SK-N-SH treated with all-trans-retinoic acid at 6 μM for 48 hours (cell line): ENCODE results near the gene CORO1C.

ENCODE experiments used
- ATAC-seq: fragments of 200-7000 bp; cut with Tn5 transposase; 3 replicates; pipeline ENCODE4 v1.9.1; 2020; ENCODE audit warnings: mild to moderate bottlenecking, moderate library complexity
- ARNTL ChIP-seq: fragments of 450-650 bp; formaldehyde crosslinking; IDR thresholded peaks from 2 replicates; pipeline ENCODE4 v1.5.0; 2020; ENCODE audit warnings: low read depth, mild to moderate bottlenecking, moderate library complexity, borderline replicate concordance
- BACH2 ChIP-seq: fragments of 250-450 bp; sonication (Bioruptor Pico); IDR thresholded peaks from 2 replicates; pipeline ENCODE4 v1.9.0; 2021; ENCODE audit warnings: mild to moderate bottlenecking, borderline replicate concordance
- CSDC2 ChIP-seq: fragments of 250-450 bp; sonication (Bioruptor Pico); IDR thresholded peaks from 2 replicates; pipeline ENCODE4 v1.5.0; 2020; ENCODE audit warnings: mild to moderate bottlenecking, moderate library complexity
- ESRRG ChIP-seq: fragments of 250-450 bp; sonication (Bioruptor Pico); IDR thresholded peaks from 2 replicates; pipeline ENCODE4 v1.6.1; 2021; ENCODE audit warnings: mild to moderate bottlenecking
- GLIS3 ChIP-seq: fragments of 250-450 bp; sonication (Bioruptor Pico); IDR thresholded peaks from 2 replicates; pipeline ENCODE4 v1.5.0; 2020; ENCODE audit warnings: mild to moderate bottlenecking, moderate library complexity
- ISL1 ChIP-seq: fragments of 250-450 bp; sonication (Bioruptor Pico); IDR thresholded peaks from 2 replicates; pipeline ENCODE4 v2.1.2; 2022; ENCODE audit warnings: mild to moderate bottlenecking, moderate library complexity
- OSR1 ChIP-seq: fragments of 250-450 bp; sonication (Bioruptor Pico); IDR thresholded peaks from 2 replicates; pipeline ENCODE4 v1.8.0; 2022; ENCODE audit warnings: moderate library complexity, mild to moderate bottlenecking, inconsistent platforms
- PPARA ChIP-seq: fragments of 250-450 bp; sonication (Bioruptor Pico); IDR thresholded peaks from 2 replicates; pipeline ENCODE4 v1.5.0; 2020; ENCODE audit warnings: mild to moderate bottlenecking, borderline replicate concordance
- RARB ChIP-seq: fragments of 250-450 bp; sonication (Bioruptor Pico); IDR thresholded peaks from 2 replicates; pipeline ENCODE4 v1.8.0; 2021; ENCODE audit warnings: mild to moderate bottlenecking, moderate library complexity
- SNAI2 ChIP-seq: fragments of 250-450 bp; sonication (Bioruptor Pico); IDR thresholded peaks from 2 replicates; pipeline ENCODE4 v1.5.0; 2020; ENCODE audit warnings: mild to moderate bottlenecking, moderate library complexity
- TCF4 ChIP-seq: fragments of 250-450 bp; sonication (Bioruptor Pico); IDR thresholded peaks from 2 replicates; pipeline ENCODE4 v1.8.0; 2021; ENCODE audit warnings: mild to moderate bottlenecking, moderate library complexity, borderline replicate concordance
- TOX ChIP-seq: fragments of 250-450 bp; sonication (Bioruptor Pico); IDR thresholded peaks from 2 replicates; pipeline ENCODE4 v1.8.0; 2021; ENCODE audit warnings: mild to moderate bottlenecking, moderate library complexity, borderline replicate concordance
- ZC3H10 ChIP-seq: fragments of 250-450 bp; sonication (Bioruptor Pico); IDR thresholded peaks from 2 replicates; pipeline ENCODE4 v1.5.1; 2021; ENCODE audit warnings: mild to moderate bottlenecking, moderate library complexity
- ZFP3 ChIP-seq: fragments of 250-450 bp; sonication (Bioruptor Pico); IDR thresholded peaks from 2 replicates; pipeline ENCODE4 v1.5.0; 2020; ENCODE audit warnings: mild to moderate bottlenecking, moderate library complexity
- ZFP30 ChIP-seq: fragments of 450-650 bp; formaldehyde crosslinking; IDR thresholded peaks from 2 replicates; pipeline ENCODE4 v1.5.0; 2022; ENCODE audit warnings: mild to moderate bottlenecking, moderate library complexity
- ZNF70 ChIP-seq: fragments of 450-650 bp; formaldehyde crosslinking; IDR thresholded peaks from 2 replicates; pipeline ENCODE4 v1.5.0; 2020; ENCODE audit warnings: mild to moderate bottlenecking, moderate library complexity
- ZNF8 ChIP-seq: fragments of 450-650 bp; formaldehyde crosslinking; IDR thresholded peaks from 2 replicates; pipeline ENCODE4 v1.5.0; 2020; ENCODE audit warnings: mild to moderate bottlenecking, moderate library complexity
- TF ChIP-seq, protein P1 (sequence below): fragments of 250-450 bp; sonication (Bioruptor Pico); IDR thresholded peaks from 2 replicates; pipeline ENCODE4 v1.8.0; 2021; ENCODE audit warnings: low read depth, mild to moderate bottlenecking, moderate library complexity, borderline replicate concordance
- TF ChIP-seq, protein P2 (sequence below): fragments of 250-450 bp; sonication (Bioruptor Pico); IDR thresholded peaks from 2 replicates; pipeline ENCODE4 v1.5.1; 2020; ENCODE audit warnings: low read depth, mild to moderate bottlenecking, moderate library complexity
- TF ChIP-seq, protein P3 (sequence below): fragments of 250-450 bp; sonication (Bioruptor Pico); IDR thresholded peaks from 2 replicates; pipeline ENCODE4 v1.5.0; 2020; ENCODE audit warnings: mild to moderate bottlenecking, moderate library complexity
- TF ChIP-seq, protein P4 (sequence below): fragments of 250-450 bp; sonication (Bioruptor Pico); IDR thresholded peaks from 2 replicates; pipeline ENCODE4 v1.5.1; 2021; ENCODE audit warnings: mild to moderate bottlenecking, moderate library complexity
- TF ChIP-seq, protein P5 (sequence below): fragments of 250-450 bp; sonication (Bioruptor Pico); IDR thresholded peaks from 2 replicates; pipeline ENCODE4 v1.8.0; 2020; ENCODE audit warnings: mild to moderate bottlenecking, moderate library complexity, borderline replicate concordance

Gene CORO1C

DNA sequence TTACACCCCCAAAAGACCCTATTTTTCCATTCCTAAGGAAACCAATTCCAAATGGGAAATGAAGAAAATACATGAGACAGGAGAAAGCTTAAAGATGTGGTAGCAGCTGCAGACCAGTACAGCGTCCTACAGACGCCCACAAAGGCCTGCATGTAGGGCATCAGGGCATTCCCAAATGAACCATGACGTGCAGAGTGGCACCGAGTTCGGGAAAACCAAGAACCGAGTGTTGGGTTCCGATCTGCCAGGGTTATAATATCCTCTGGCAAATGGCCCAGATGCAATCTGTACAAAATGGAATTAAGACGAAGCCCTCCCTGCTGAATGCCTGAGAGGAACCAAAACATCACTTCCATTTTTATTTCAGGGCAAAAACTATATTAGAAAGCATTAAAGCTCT lies 63.3 kb downstream of the CORO1C start:
- ATAC-seq: 0 out of 3 replicates have a peak, but pooled peaks have one; percentile 7

DNA sequence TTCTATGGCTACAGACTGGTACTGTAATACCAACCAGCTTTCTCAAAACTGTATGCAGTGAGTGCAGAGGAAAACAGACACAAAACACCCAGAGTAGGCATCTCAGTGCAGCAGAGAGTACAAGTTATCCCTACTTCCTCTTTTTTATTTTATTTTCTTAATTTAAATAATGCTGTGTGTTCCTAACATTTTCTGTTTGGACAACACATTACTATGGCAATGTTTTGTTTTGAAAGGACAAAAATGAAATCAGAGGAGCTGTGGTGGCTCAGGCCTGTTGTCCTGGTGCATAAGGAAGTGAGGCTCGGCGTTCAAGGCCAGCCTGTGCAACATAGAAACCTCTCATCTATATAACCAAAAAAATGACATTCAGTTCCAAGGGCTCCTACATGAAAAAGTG lies 64.0 kb downstream of the CORO1C start:
- peak; percentile 16; the same call in 2 of the 3 replicates for ATAC-seq
- TF ChIP-seq SNAI2 (CRISPR knock-in tag): no peak
- TF ChIP-seq ZFP30: no peak
- no peak for TF ChIP-seq CSDC2 (CRISPR knock-in tag)
- TF ChIP-seq, protein P1, sequence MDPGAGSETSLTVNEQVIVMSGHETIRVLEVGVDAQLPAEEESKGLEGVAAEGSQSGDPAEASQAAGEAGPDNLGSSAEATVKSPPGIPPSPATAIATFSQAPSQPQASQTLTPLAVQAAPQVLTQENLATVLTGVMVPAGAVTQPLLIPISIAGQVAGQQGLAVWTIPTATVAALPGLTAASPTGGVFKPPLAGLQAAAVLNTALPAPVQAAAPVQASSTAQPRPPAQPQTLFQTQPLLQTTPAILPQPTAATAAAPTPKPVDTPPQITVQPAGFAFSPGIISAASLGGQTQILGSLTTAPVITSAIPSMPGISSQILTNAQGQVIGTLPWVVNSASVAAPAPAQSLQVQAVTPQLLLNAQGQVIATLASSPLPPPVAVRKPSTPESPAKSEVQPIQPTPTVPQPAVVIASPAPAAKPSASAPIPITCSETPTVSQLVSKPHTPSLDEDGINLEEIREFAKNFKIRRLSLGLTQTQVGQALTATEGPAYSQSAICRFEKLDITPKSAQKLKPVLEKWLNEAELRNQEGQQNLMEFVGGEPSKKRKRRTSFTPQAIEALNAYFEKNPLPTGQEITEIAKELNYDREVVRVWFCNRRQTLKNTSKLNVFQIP (CRISPR knock-in tag): no peak
- no peak for TF ChIP-seq BACH2
- no peak for TF ChIP-seq ZFP3
- no peak for TF ChIP-seq ARNTL (CRISPR knock-in tag)
- no peak for TF ChIP-seq ZNF70 (CRISPR knock-in tag)
- TF ChIP-seq GLIS3: no peak
- TF ChIP-seq, protein P2, sequence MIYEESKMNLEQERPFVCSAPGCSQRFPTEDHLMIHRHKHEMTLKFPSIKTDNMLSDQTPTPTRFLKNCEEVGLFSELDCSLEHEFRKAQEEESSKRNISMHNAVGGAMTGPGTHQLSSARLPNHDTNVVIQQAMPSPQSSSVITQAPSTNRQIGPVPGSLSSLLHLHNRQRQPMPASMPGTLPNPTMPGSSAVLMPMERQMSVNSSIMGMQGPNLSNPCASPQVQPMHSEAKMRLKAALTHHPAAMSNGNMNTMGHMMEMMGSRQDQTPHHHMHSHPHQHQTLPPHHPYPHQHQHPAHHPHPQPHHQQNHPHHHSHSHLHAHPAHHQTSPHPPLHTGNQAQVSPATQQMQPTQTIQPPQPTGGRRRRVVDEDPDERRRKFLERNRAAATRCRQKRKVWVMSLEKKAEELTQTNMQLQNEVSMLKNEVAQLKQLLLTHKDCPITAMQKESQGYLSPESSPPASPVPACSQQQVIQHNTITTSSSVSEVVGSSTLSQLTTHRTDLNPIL (CRISPR knock-in tag): no peak
- TF ChIP-seq TOX (CRISPR knock-in tag): no peak
- TF ChIP-seq, protein P3, sequence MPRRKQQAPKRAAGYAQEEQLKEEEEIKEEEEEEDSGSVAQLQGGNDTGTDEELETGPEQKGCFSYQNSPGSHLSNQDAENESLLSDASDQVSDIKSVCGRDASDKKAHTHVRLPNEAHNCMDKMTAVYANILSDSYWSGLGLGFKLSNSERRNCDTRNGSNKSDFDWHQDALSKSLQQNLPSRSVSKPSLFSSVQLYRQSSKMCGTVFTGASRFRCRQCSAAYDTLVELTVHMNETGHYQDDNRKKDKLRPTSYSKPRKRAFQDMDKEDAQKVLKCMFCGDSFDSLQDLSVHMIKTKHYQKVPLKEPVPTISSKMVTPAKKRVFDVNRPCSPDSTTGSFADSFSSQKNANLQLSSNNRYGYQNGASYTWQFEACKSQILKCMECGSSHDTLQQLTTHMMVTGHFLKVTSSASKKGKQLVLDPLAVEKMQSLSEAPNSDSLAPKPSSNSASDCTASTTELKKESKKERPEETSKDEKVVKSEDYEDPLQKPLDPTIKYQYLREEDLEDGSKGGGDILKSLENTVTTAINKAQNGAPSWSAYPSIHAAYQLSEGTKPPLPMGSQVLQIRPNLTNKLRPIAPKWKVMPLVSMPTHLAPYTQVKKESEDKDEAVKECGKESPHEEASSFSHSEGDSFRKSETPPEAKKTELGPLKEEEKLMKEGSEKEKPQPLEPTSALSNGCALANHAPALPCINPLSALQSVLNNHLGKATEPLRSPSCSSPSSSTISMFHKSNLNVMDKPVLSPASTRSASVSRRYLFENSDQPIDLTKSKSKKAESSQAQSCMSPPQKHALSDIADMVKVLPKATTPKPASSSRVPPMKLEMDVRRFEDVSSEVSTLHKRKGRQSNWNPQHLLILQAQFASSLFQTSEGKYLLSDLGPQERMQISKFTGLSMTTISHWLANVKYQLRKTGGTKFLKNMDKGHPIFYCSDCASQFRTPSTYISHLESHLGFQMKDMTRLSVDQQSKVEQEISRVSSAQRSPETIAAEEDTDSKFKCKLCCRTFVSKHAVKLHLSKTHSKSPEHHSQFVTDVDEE (CRISPR knock-in tag): no peak
- TF ChIP-seq RARB (CRISPR knock-in tag): no peak
- TF ChIP-seq, protein P4, sequence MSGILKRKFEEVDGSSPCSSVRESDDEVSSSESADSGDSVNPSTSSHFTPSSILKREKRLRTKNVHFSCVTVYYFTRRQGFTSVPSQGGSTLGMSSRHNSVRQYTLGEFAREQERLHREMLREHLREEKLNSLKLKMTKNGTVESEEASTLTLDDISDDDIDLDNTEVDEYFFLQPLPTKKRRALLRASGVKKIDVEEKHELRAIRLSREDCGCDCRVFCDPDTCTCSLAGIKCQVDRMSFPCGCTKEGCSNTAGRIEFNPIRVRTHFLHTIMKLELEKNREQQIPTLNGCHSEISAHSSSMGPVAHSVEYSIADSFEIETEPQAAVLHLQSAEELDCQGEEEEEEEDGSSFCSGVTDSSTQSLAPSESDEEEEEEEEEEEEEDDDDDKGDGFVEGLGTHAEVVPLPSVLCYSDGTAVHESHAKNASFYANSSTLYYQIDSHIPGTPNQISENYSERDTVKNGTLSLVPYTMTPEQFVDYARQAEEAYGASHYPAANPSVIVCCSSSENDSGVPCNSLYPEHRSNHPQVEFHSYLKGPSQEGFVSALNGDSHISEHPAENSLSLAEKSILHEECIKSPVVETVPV: no peak
- TF ChIP-seq ISL1: no peak
- TF ChIP-seq ESRRG (CRISPR knock-in tag): no peak
- TF ChIP-seq ZC3H10: no peak

More for the DNA sequence above, 63.3 kb downstream of the CORO1C start:
- TF ChIP-seq TOX (CRISPR knock-in tag) (no peak), PPARA (CRISPR knock-in tag) (no peak), RARB (CRISPR knock-in tag) (no peak), ZC3H10 (no peak), ZNF70 (CRISPR knock-in tag) (no peak), BACH2 (no peak), GLIS3 (no peak), ZFP3 (no peak), ARNTL (CRISPR knock-in tag) (no peak)
- TF ChIP-seq, protein P5, sequence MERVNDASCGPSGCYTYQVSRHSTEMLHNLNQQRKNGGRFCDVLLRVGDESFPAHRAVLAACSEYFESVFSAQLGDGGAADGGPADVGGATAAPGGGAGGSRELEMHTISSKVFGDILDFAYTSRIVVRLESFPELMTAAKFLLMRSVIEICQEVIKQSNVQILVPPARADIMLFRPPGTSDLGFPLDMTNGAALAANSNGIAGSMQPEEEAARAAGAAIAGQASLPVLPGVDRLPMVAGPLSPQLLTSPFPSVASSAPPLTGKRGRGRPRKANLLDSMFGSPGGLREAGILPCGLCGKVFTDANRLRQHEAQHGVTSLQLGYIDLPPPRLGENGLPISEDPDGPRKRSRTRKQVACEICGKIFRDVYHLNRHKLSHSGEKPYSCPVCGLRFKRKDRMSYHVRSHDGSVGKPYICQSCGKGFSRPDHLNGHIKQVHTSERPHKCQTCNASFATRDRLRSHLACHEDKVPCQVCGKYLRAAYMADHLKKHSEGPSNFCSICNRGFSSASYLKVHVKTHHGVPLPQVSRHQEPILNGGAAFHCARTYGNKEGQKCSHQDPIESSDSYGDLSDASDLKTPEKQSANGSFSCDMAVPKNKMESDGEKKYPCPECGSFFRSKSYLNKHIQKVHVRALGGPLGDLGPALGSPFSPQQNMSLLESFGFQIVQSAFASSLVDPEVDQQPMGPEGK: no peak

DNA sequence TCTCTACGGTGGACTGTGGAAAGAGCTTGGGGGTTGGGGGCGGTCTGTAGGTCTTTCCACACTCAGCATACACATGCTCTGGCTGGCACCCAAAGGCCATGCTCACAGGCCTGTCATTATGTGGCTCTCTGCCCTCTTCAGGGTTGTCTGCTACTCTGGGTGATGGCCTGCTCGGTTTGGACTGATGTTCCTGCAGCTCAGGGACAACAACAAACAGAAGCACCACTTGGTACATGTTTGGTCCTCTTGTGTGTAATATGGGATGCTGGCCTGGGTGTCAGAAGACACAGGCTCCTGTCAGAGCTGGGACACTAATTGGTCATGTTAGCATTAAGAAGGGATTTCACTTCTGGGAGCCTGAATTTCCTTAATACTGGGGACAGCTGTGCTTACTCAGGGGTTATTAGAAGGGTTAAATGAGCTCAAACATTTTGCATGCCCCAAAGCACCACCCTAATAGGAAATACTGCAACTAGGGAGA lies 64.9 kb downstream of the CORO1C start:
- ATAC-seq: peak; percentile 19
- TF ChIP-seq ARNTL (CRISPR knock-in tag) (no peak), SNAI2 (CRISPR knock-in tag) (no peak), OSR1 (CRISPR knock-in tag) (no peak), ZNF70 (CRISPR knock-in tag) (no peak), ZFP30 (no peak), ZNF8 (CRISPR knock-in tag) (no peak), ESRRG (CRISPR knock-in tag) (no peak), CSDC2 (CRISPR knock-in tag) (no peak), ZC3H10 (no peak), BACH2 (no peak), PPARA (CRISPR knock-in tag) (no peak), ISL1 (no peak), GLIS3 (no peak), TCF4 (CRISPR knock-in tag) (no peak), TOX (CRISPR knock-in tag) (no peak)
- TF ChIP-seq, protein P5: no peak
- TF ChIP-seq, protein P3 (CRISPR knock-in tag): no peak
